Sigmoid colon (tissue), 7 donors: ENCODE data around the gene COL5A2. TPM values are rescaled to one million over a fixed set of nuclear protein-coding genes. Genes with fewer than 3 reads are reported as not detected.

ENCODE experiments used
- DNase-seq: peaks from one replicate; pipeline ENCODE4 v3.0.0-alpha.2; 2019
- H3K27ac ChIP-seq, 4 donors: fragments of 200-600 bp; sonication (generic); one replicate each; pipeline ENCODE4 v1.5.1; 2016 to 2019; ENCODE audit warnings: mild to moderate bottlenecking in 1 of 4
- H3K27me3 ChIP-seq, 3 donors: fragments of 200-600 bp; sonication (generic); one replicate each; pipeline ENCODE4 v1.5.1; 2019; ENCODE audit warnings: mild to moderate bottlenecking in 1 of 3
- H3K36me3 ChIP-seq, 4 donors: fragments of 200-600 bp; sonication (generic); one replicate each; pipeline ENCODE4 v1.5.1; 2016 to 2019
- H3K4me1 ChIP-seq, 4 donors: fragments of 200-600 bp; sonication (generic); one replicate each; pipeline ENCODE4 v1.5.1; 2017 to 2019
- H3K4me3 ChIP-seq, 4 donors: fragments of 200-600 bp; sonication (generic); one replicate each; pipeline ENCODE4 v1.5.1; 2017 to 2019; ENCODE audit warnings: mild to moderate bottlenecking in 2 of 4, moderate library complexity in 1 of 4
- H3K9me3 ChIP-seq, 4 donors: fragments of 200-600 bp in 3 of 4; sonication (generic) in 3 of 4; one replicate each; pipeline versions ENCODE4 v1.5.1 to v1.6.1; 2013 to 2019
- EP300 ChIP-seq, 4 donors: sonication (generic); formaldehyde crosslinking; IDR thresholded peaks; one replicate each; pipeline ENCODE4 v1.6.1; 2017; ENCODE audit warnings: antibody characterized with exemption in 4 of 4
- POLR2A ChIP-seq, 2 donors: fragments of 450-650 bp; IDR thresholded peaks; one replicate each; pipeline ENCODE4 v1.6.1; 2016; ENCODE audit warnings: antibody characterized with exemption in 2 of 2, mild to moderate bottlenecking in 2 of 2, moderate library complexity in 2 of 2
- POLR2AphosphoS5 ChIP-seq, 4 donors: sonication (generic); formaldehyde crosslinking; IDR thresholded peaks; one replicate each; pipeline ENCODE4 v1.6.1; 2017; ENCODE audit warnings: antibody characterized with exemption in 4 of 4
- WGBS, 2 donors: extraction: QIAGEN DNeasy Blood & Tissue Kit; methylation state at CpG; one replicate each; pipeline ENCODE4 v1.1.7; 2013; 5-methylcytosine and 5-hydroxymethylcytosine counted together
- intact Hi-C: fragments of 100-400 bp; cut with DNase I; formaldehyde crosslinking; loops from one replicate; pipeline ENCODE4 v1.15.1; 2023
- polyA plus RNA-seq, 3 donors: library from polyadenylated mRNA; stranded (reverse); fragments of 200-250 nt; gene quantifications; one replicate each; pipeline ENCODE4 v1.2.3, GENCODE V29; 2013
- total RNA-seq, 4 donors: library from RNA; depleted of rRNA; stranded (reverse); fragments of >200 nt; gene quantifications; one replicate each; pipeline ENCODE4 v1.1.0, GENCODE V29; 2016
- TF ChIP-seq, protein P1 (sequence below), 4 experiments: fragments of 450-650 bp in 3 of 4; fragments of 200-600 bp in 1 of 4; IDR thresholded peaks; one replicate each; pipeline ENCODE4 v1.5.1; 2016 to 2019; ENCODE audit warnings: antibody characterized with exemption in 4 of 4, mild to moderate bottlenecking in 3 of 4, moderate library complexity in 2 of 4
- donor health status: healthy with polysubstance abuse.
- donor health status: Bipolar disorder and iron deficiency.
- donor health status: healthy.

The COL5A2 gene
- total and polyA plus RNA-seq, 7 donors: 3.6 to 164 (median 60.9) TPM

DNA sequence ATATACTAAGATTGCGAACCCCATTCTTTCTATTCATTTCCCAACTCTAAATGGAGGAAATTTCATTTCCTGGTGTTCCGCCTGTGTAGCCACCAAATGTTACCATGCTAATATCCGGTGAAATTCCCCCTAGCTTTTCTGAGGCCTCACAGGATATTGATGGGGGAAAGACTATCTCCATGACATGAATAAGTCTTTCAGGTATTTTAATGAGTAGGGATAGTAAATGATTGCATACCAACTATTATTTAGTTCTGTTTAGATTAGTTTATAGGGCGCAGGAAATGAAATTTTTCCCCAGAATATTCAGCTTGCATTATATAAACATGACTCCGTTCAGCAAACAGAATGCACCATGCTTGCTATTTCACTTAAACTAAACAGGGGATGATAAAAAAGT is 55.4 kb downstream of the COL5A2 start:
- intact Hi-C loops: no loop called here
- Histone ChIP-seq H3K4me1 (peaks cover 0 to 24% (median 20%) of the 10 kb centered on the region in 4 donors), H3K4me3 (no peak overlapping the region), H3K9me3 (no peaks in the 10 kb centered on the region), H3K36me3 (no peaks in the 10 kb centered on the region), H3K27ac (no peak overlapping the region), H3K27me3 (no peaks in the 10 kb centered on the region)
- WGBS, 2 donors: 87% methylated on average over 5 of the region's 5 CpGs
- TF ChIP-seq POLR2A (IDR thresholded peaks at IDR 0.05) (no peak), EP300 (IDR thresholded peaks at IDR 0.05) (no peak), POLR2AphosphoS5 (IDR thresholded peaks at IDR 0.05) (no peak)
- TF ChIP-seq, protein P1, sequence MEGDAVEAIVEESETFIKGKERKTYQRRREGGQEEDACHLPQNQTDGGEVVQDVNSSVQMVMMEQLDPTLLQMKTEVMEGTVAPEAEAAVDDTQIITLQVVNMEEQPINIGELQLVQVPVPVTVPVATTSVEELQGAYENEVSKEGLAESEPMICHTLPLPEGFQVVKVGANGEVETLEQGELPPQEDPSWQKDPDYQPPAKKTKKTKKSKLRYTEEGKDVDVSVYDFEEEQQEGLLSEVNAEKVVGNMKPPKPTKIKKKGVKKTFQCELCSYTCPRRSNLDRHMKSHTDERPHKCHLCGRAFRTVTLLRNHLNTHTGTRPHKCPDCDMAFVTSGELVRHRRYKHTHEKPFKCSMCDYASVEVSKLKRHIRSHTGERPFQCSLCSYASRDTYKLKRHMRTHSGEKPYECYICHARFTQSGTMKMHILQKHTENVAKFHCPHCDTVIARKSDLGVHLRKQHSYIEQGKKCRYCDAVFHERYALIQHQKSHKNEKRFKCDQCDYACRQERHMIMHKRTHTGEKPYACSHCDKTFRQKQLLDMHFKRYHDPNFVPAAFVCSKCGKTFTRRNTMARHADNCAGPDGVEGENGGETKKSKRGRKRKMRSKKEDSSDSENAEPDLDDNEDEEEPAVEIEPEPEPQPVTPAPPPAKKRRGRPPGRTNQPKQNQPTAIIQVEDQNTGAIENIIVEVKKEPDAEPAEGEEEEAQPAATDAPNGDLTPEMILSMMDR (IDR thresholded peaks at IDR 0.05): no peak
- DNase-seq: no peak

DNA sequence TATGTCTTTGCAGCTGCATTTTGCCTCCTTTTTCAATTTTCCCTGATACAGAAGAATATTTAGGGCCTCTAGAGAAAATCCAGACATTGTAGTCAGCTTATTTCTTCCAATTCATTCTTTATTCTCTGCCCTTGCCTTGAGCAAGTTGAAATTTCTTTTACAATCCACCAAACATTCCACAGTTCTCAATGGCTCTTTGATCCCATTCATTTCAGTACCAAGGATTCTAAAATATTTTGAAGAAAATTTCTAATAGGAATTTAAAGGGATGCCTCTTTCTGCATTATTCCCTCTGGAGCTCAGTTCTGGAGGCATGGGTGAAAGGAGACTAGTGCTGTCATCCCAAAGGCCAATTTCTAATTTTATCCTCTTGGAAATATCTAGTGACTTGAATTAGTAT is 61.2 kb downstream of the COL5A2 start:
- peak overlapping the region in 1 of 4 donors; percentile 16 for H3K27ac ChIP-seq
- H3K36me3 ChIP-seq: no peaks in the 10 kb centered on the region
- H3K4me1 ChIP-seq: peaks cover 0 to 61% (median 48%) of the 10 kb centered on the region in 4 donors
- H3K4me3 ChIP-seq: no peak overlapping the region
- no peak for DNase-seq
- H3K27me3 ChIP-seq: no peaks in the 10 kb centered on the region
- TF ChIP-seq POLR2AphosphoS5 (IDR thresholded peaks at IDR 0.05) (no peak), EP300 (IDR thresholded peaks at IDR 0.05) (no peak), POLR2A (IDR thresholded peaks at IDR 0.05) (no peak)
- TF ChIP-seq, protein P1 (IDR thresholded peaks at IDR 0.05): no peak
- H3K9me3 ChIP-seq: no peaks in the 10 kb centered on the region
- intact Hi-C loops: loop anchor here (5.0 kb wide), 2 partner anchors 64 to 169 kb away; no protein-coding TSS in a partner anchor

DNA sequence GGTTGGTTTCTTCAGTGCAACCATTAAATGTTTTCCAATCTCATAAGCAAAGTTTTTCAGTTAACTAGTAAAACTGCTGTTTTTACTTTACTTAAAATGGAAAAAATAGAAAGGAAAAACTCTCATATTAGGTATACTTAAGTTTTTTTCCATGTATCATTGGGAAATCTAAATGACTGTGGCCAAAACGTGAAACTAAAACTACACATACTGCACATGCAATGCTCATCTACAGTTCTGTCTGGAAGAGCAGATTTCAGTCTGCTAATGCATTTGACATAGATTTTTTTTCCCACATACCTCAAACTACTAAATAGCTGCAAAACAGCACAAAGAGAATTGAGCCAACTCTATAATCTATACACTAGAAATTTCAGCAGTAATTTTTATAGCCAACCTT is 62.6 kb downstream of the COL5A2 start:
- 53 to 63% methylated on average over 1 of the region's 1 CpG for WGBS, 2 donors
- TF ChIP-seq POLR2AphosphoS5 (IDR thresholded peaks at IDR 0.05) (no peak), EP300 (IDR thresholded peaks at IDR 0.05) (no peak), POLR2A (IDR thresholded peaks at IDR 0.05) (no peak)
- TF ChIP-seq, protein P1 (IDR thresholded peaks at IDR 0.05): no peak
- H3K27me3 ChIP-seq: no peaks in the 10 kb centered on the region
- H3K9me3 ChIP-seq: no peaks in the 10 kb centered on the region
- no peak overlapping the region for H3K4me3 ChIP-seq
- intact Hi-C loops: loop anchor here (5.0 kb wide), 2 partner anchors 65 to 170 kb away; no protein-coding TSS in a partner anchor
- H3K36me3 ChIP-seq: no peaks in the 10 kb centered on the region
- H3K27ac ChIP-seq: peak overlapping the region in 2 of 4 donors; percentile 1 to 38
- no peak for DNase-seq
- H3K4me1 ChIP-seq: peaks cover 0 to 61% (median 48%) of the 10 kb centered on the region in 4 donors

DNA sequence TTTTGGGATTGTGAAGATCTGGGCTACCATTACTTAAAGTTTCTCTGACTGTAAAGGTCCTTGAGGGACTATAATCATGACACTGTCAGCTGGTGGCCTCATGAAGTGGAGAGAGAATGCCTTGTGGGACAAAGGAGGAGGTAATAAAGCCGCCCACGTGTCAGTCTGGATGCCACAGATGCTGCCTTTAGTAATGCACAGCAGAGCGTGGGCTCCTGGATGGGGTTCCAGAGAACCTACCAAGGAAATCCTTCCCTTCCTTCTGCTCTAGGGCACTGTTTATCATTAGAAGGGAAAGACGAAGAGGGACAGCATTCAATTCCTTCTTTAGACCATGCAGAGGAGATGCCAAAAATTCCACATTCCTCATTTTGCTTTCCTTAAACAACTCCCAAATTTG is 63.5 kb downstream of the COL5A2 start:
- Histone ChIP-seq H3K36me3 (no peaks in the 10 kb centered on the region), H3K4me3 (no peak overlapping the region), H3K9me3 (no peaks in the 10 kb centered on the region), H3K27ac (peak overlapping the region in 3 of 4 donors; percentile 36 to 43 (median 38)), H3K4me1 (peaks cover 0 to 61% (median 46%) of the 10 kb centered on the region in 4 donors), H3K27me3 (no peaks in the 10 kb centered on the region)
- DNase-seq: no peak
- no peak for TF ChIP-seq EP300 (IDR thresholded peaks at IDR 0.05)
- no peak for TF ChIP-seq POLR2AphosphoS5 (IDR thresholded peaks at IDR 0.05)
- TF ChIP-seq, protein P1 (IDR thresholded peaks at IDR 0.05): no peak
- TF ChIP-seq POLR2A (IDR thresholded peaks at IDR 0.05): no peak
- intact Hi-C loops: loop anchor here (5.0 kb wide), 2 partner anchors 66 to 171 kb away; no protein-coding TSS in a partner anchor
- whole genome bisulfite sequencing, 2 donors: 82 to 84% methylated on average over 4 of the region's 4 CpGs

DNA sequence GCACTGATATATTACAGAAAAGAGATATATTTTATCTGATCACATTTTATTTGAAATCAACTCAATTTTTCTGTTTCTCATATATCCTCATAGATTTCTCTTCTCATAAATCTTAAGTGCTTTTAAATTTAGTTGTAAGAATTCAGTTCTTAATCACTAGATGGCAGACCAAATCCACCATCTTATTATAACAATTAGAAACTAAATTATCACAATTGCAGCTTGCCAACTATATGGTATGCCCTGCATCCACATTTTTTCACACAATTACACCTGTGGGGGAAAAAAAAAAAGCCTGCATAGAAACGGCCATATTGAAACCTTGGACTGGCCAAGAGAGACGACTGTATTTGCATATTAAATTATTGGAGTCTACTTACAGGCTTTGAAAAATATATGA is 64.4 kb downstream of the COL5A2 start:
- TF ChIP-seq POLR2A (IDR thresholded peaks at IDR 0.05) (no peak), EP300 (IDR thresholded peaks at IDR 0.05) (no peak), POLR2AphosphoS5 (IDR thresholded peaks at IDR 0.05) (no peak)
- TF ChIP-seq, protein P1 (IDR thresholded peaks at IDR 0.05): no peak
- H3K9me3 ChIP-seq: no peaks in the 10 kb centered on the region
- H3K27ac ChIP-seq: peak overlapping the region in 2 of 4 donors; percentile 36 to 38
- 37 to 65% methylated on average over 2 of the region's 2 CpGs for WGBS, 2 donors
- DNase-seq: no peak
- H3K4me1 ChIP-seq: peaks cover 0 to 51% (median 40%) of the 10 kb centered on the region in 4 donors
- intact Hi-C loops: loop anchor here (5.0 kb wide), 2 partner anchors 67 to 172 kb away; no protein-coding TSS in a partner anchor
- H3K4me3 ChIP-seq: no peak overlapping the region
- no peaks in the 10 kb centered on the region for H3K27me3 ChIP-seq
- peaks cover 0 to 2% (median 0%) of the 10 kb centered on the region in 4 donors for H3K36me3 ChIP-seq
